GM23248 (cell line): ENCODE data around the gene TMEM121.

Experiments used
- EZH2 ChIP-seq: fragments of 200-600 bp; sonication (generic); IDR thresholded peaks from 2 replicates; pipeline ENCODE4 v1.6.1; 2018; ENCODE audit warnings: antibody characterized with exemption, mild to moderate bottlenecking; ENCODE audit not compliant: insufficient read depth, poor library complexity, severe bottlenecking
- EZH2phosphoT487 ChIP-seq: fragments of 200-600 bp; sonication (generic); IDR thresholded peaks from 2 replicates; pipeline ENCODE4 v1.6.1; 2018; ENCODE audit warnings: antibody characterized with exemption, moderate library complexity, mild to moderate bottlenecking, low read depth; ENCODE audit not compliant: insufficient read depth

DNA sequence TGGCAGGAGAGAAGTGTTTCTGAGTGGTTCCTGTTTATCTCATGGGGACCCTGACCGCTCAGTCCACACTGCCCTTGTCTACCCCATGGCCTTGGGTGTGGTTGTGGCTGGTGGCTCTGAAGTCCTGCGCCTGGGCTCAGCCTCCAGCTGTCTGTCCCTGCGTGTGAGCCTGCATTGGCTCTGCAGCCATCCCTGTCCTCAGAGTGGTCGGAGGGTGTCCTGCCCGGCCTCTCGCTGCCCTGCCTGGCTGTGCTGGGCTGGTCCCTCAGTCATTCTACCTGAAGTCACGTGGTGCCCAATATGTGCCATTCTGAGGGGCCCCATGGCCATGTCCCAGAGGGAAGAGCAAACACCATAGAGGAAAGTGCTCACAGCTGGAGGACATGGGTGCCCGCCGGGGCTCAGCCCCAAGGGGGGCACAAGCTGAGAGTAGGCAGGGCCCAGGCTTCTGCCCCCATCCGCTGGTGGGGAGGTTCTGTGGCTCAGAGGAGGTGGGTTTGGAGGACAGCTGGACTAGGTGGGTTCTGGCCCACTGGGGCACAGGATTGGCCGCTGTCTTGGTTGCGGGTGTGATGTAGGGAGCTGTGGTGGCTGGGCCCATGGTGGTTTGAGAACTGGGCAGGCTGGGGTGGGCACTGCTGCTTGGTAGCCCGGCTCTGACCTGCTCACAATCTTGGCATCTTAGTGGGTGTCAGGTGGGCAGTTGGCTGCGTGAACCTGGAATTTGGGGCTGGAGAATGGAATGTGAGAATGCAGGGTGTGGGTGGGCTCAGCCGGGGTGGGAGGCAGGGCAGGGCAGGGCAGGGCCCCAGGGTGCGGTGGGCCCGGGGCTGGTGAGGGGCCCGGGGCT lies 23.7 kb upstream of the TMEM121 start:
- no peak for TF ChIP-seq EZH2
- TF ChIP-seq EZH2phosphoT487 = no peak
